Neural cell (in vitro differentiated cells): ENCODE data around the gene KLF5. TPM values are rescaled to one million over a fixed set of nuclear protein-coding genes. Genes with fewer than 3 reads are reported as not detected.

Experiments
- H2AFZ ChIP-seq: fragments of 200-600, 300-800 bp; sonication (generic), shearing (Covaris generic); 2 replicates; pipeline ENCODE4 v1.6.0; 2014; ENCODE audit warnings: low read depth, mild to moderate bottlenecking, antibody characterized with exemption, low read length, moderate library complexity
- H3F3A ChIP-seq: fragments of 200-600 bp; shearing (Covaris generic); 2 replicates; pipeline ENCODE4 v1.6.1; 2016; ENCODE audit warnings: mild to moderate bottlenecking, moderate library complexity, mixed read lengths, antibody characterized with exemption, low read length; ENCODE audit not compliant: insufficient read depth, poor library complexity, severe bottlenecking
- H3K27ac ChIP-seq: fragments of 200-600, 300-800 bp; sonication (generic), shearing (Covaris generic); 2 replicates; pipeline ENCODE4 v1.5.1; 2014; ENCODE audit warnings: mild to moderate bottlenecking, low read length, moderate library complexity
- H3K27me3 ChIP-seq: fragments of 300-800, 200-600 bp; sonication (generic), shearing (Covaris generic); 2 replicates; pipeline ENCODE4 v1.6.0; 2014; ENCODE audit warnings: mild to moderate bottlenecking, low read depth, low read length, moderate library complexity; ENCODE audit not compliant: insufficient read depth
- H3K36me3 ChIP-seq: fragments of 300-800, 200-600 bp; sonication (generic), shearing (Covaris generic); 2 replicates; pipeline ENCODE4 v1.5.1; 2014; ENCODE audit warnings: mild to moderate bottlenecking, antibody characterized with exemption, low read length, moderate library complexity; ENCODE audit not compliant: insufficient read depth
- H3K4me2 ChIP-seq: fragments of 300-800, 200-600 bp; sonication (generic), shearing (Covaris generic); 2 replicates; pipeline ENCODE4 v1.6.0; 2014; ENCODE audit warnings: mild to moderate bottlenecking, low read length
- H3K4me3 ChIP-seq: fragments of 300-800, 200-600 bp; sonication (generic), shearing (Covaris generic); 2 replicates; pipeline ENCODE4 v1.5.1; 2014; ENCODE audit warnings: mild to moderate bottlenecking, low read length, moderate library complexity
- H3K79me2 ChIP-seq: fragments of 200-600 bp; shearing (Covaris generic); replicated peaks from 2 replicates; pipeline ENCODE4 v1.6.0; 2014; ENCODE audit warnings: mild to moderate bottlenecking, low read length, moderate library complexity; ENCODE audit not compliant: insufficient read depth
- H3K9ac ChIP-seq: fragments of 300-800, 200-600 bp; sonication (generic), shearing (Covaris generic); 2 replicates; pipeline ENCODE4 v1.6.1; 2016; ENCODE audit warnings: mild to moderate bottlenecking, low read length, mixed read lengths
- H3K9me2 ChIP-seq: fragments of 200-600 bp; shearing (Covaris generic); 2 replicates; pipeline ENCODE4 v1.6.1; 2016; ENCODE audit warnings: mild to moderate bottlenecking, low read length, mixed read lengths; ENCODE audit not compliant: insufficient read depth
- H3K9me3 ChIP-seq: fragments of 200-600, 300-800 bp; sonication (generic), shearing (Covaris generic); 2 replicates; pipeline ENCODE4 v1.6.1; 2016; ENCODE audit warnings: mild to moderate bottlenecking, mixed run types, low read length, moderate library complexity, mixed read lengths
- H4K20me1 ChIP-seq: fragments of 200-600 bp; shearing (Covaris generic); 2 replicates; pipeline ENCODE4 v1.6.1; 2016; ENCODE audit warnings: mild to moderate bottlenecking, mixed run types; ENCODE audit not compliant: insufficient read depth
- CTCF ChIP-seq: fragments of 450-650 bp; IDR thresholded peaks from 2 replicates; pipeline ENCODE4 v1.5.1; 2014; ENCODE audit warnings: antibody characterized with exemption, mild to moderate bottlenecking, moderate library complexity; ENCODE audit not compliant: poor library complexity, severe bottlenecking
- EP300 ChIP-seq: fragments of 450-650 bp; conservative IDR thresholded peaks from 2 replicates; pipeline ENCODE4 v1.6.1; 2014; ENCODE audit warnings: antibody characterized with exemption, mild to moderate bottlenecking, moderate library complexity; ENCODE audit not compliant: poor library complexity, severe bottlenecking
- EZH2 ChIP-seq: fragments of 200-600, 300-800 bp; shearing (Covaris generic), sonication (generic); IDR thresholded peaks from 2 replicates; pipeline ENCODE4 v1.6.1; 2014; ENCODE audit warnings: antibody characterized with exemption, low read length, borderline replicate concordance, mild to moderate bottlenecking; ENCODE audit not compliant: insufficient read depth, poor library complexity, severe bottlenecking
- MXI1 ChIP-seq: fragments of 450-650 bp; conservative IDR thresholded peaks from 2 replicates; pipeline ENCODE4 v1.6.1; 2014; ENCODE audit warnings: antibody characterized with exemption, mild to moderate bottlenecking; ENCODE audit not compliant: poor library complexity, severe bottlenecking
- POLR2AphosphoS5 ChIP-seq: IDR thresholded peaks from 2 replicates; pipeline ENCODE4 v1.6.1; 2012
- RAD21 ChIP-seq: fragments of 450-650 bp; conservative IDR thresholded peaks from 2 replicates; pipeline ENCODE4 v1.6.1; 2014; ENCODE audit warnings: antibody characterized with exemption, mild to moderate bottlenecking, moderate library complexity
- SMC3 ChIP-seq: fragments of 450-650 bp; conservative IDR thresholded peaks from 2 replicates; pipeline ENCODE4 v1.6.1; 2014; ENCODE audit warnings: antibody characterized with exemption, mild to moderate bottlenecking, moderate library complexity; ENCODE audit not compliant: poor library complexity
- TAF1 ChIP-seq: IDR thresholded peaks from 2 replicates; pipeline ENCODE4 v1.6.1; 2012; ENCODE audit warnings: low read depth
- polyA minus RNA-seq: library from RNA; depleted of rRNA, polyadenylated mRNA; stranded (reverse); fragments of >200 nt; gene quantifications from 2 replicates; pipeline ENCODE4 v1.2.3, GENCODE V29; 2014
- polyA plus RNA-seq: library from polyadenylated mRNA; depleted of rRNA; stranded (reverse); fragments of >200 nt; gene quantifications from 2 replicates; pipeline ENCODE4 v1.2.3, GENCODE V29; 2014
- TF ChIP-seq, protein P1 (sequence below): IDR thresholded peaks from 2 replicates; pipeline ENCODE4 v1.6.1; 2012; ENCODE audit warnings: borderline replicate concordance

Gene KLF5
- polyA plus RNA-seq (0.14 and 0.26 TPM in 2 replicates), polyA minus RNA-seq (0.97 and 1.4 TPM in 2 replicates)

- H3K9me2 ChIP-seq, result no peaks in the 10 kb centered on the region
- H3K36me3 ChIP-seq, result no peaks in the 10 kb centered on the region
- H2AFZ ChIP-seq, result no peak within 1 kb of the TSS
- no peak within 1 kb of the TSS for H3K9ac ChIP-seq
- peaks cover 66% of the 10 kb centered on the region for H3K27me3 ChIP-seq
- H4K20me1 ChIP-seq, result no peaks in the 10 kb centered on the region
- no peaks in the 10 kb centered on the region for H3K79me2 ChIP-seq
- H3K4me3 ChIP-seq, result peak within 1 kb of the TSS; percentile 77
- no peaks in the 10 kb centered on the region for H3K9me3 ChIP-seq
- H3K4me2 ChIP-seq, result peak within 1 kb of the TSS; percentile 26
- H3F3A ChIP-seq, result no peaks in the 10 kb centered on the region
- TF ChIP-seq, protein P1, sequence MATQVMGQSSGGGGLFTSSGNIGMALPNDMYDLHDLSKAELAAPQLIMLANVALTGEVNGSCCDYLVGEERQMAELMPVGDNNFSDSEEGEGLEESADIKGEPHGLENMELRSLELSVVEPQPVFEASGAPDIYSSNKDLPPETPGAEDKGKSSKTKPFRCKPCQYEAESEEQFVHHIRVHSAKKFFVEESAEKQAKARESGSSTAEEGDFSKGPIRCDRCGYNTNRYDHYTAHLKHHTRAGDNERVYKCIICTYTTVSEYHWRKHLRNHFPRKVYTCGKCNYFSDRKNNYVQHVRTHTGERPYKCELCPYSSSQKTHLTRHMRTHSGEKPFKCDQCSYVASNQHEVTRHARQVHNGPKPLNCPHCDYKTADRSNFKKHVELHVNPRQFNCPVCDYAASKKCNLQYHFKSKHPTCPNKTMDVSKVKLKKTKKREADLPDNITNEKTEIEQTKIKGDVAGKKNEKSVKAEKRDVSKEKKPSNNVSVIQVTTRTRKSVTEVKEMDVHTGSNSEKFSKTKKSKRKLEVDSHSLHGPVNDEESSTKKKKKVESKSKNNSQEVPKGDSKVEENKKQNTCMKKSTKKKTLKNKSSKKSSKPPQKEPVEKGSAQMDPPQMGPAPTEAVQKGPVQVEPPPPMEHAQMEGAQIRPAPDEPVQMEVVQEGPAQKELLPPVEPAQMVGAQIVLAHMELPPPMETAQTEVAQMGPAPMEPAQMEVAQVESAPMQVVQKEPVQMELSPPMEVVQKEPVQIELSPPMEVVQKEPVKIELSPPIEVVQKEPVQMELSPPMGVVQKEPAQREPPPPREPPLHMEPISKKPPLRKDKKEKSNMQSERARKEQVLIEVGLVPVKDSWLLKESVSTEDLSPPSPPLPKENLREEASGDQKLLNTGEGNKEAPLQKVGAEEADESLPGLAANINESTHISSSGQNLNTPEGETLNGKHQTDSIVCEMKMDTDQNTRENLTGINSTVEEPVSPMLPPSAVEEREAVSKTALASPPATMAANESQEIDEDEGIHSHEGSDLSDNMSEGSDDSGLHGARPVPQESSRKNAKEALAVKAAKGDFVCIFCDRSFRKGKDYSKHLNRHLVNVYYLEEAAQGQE, result no peak
- peak; percentile 62 for TF ChIP-seq SMC3
- no peak within 1 kb of the TSS for H3K27ac ChIP-seq
Observed at GRCh38 chr13:73058736-73059459, at the start of gene KLF5. TSS of gene KLF5 (plus strand) at chr13:73059005. CDS start at chr13:73059328, 323 bp downstream.

- H3K4me2 ChIP-seq, result no peak overlapping the region
- no peaks in the 10 kb centered on the region for H3K36me3 ChIP-seq
- H3K9ac ChIP-seq, result no peak overlapping the region
- H3K9me2 ChIP-seq, result no peaks in the 10 kb centered on the region
- H3K4me3 ChIP-seq, result no peak overlapping the region
- no peaks in the 10 kb centered on the region for H3K79me2 ChIP-seq
- no peaks in the 10 kb centered on the region for H3K9me3 ChIP-seq
- TF ChIP-seq TAF1, result no peak
- TF ChIP-seq MXI1, result no peak
- TF ChIP-seq SMC3, result no peak
- no peak for TF ChIP-seq POLR2AphosphoS5
- no peak for TF ChIP-seq EZH2
- TF ChIP-seq RAD21, result no peak
- no peak for TF ChIP-seq CTCF
- TF ChIP-seq EP300, result no peak
- TF ChIP-seq, protein P1, result no peak
- H3F3A ChIP-seq, result no peaks in the 10 kb centered on the region
- no peaks in the 10 kb centered on the region for H4K20me1 ChIP-seq
- no peaks in the 10 kb centered on the region for H3K27me3 ChIP-seq
- H3K27ac ChIP-seq, result no peak overlapping the region
- H2AFZ ChIP-seq, result no peak overlapping the region
Observed at GRCh38 chr13:73011751-73012150, 47.1 kb upstream of the KLF5 start.
